A549 (cell line): ENCODE results near the gene C1S. TPM values are rescaled to one million over a fixed set of nuclear protein-coding genes. Genes with fewer than 3 reads are reported as not detected.
A peak's percentile ranks its signal among the peaks of the same experiment; 100 is the strongest.

Source experiments
- ATAC-seq, 2 experiments: fragments of 200-7000 bp in 1 of 2; fragments of >200 bp in 1 of 2; cut with Nextera tagmentation in 1 of 2; cut with Tn5 transposase in 1 of 2; 3 replicates each; pipeline versions ENCODE4 v1.8.0 to v1.9.1; 2018 to 2020; ENCODE audit warnings: mild to moderate bottlenecking in 1 of 2, moderate library complexity in 1 of 2
- CTCF ChIA-PET: fragments of 300-600 bp; sonication (Branson Sonifier 250); formaldehyde crosslinking; extraction: SDS; loops from one replicate; lab custom pipeline; 2021; ENCODE audit warnings: antibody characterized with exemption, inconsistent platforms; lab: Yijun Ruan, JAX
- POLR2A ChIA-PET: fragments of 350-600 bp; formaldehyde crosslinking; extraction: SDS; loops from one replicate; lab custom pipeline; 2021; ENCODE audit warnings: antibody characterized with exemption, inconsistent platforms; lab: Yijun Ruan, JAX
- DNase-seq, 2 experiments: peaks; one replicate each; pipeline versions ENCODE4 v3.0.0 to v3.0.0-alpha.2; 2011 to 2016; ENCODE audit warnings: low read depth in 1 of 2, low spot score in 1 of 2
- FAIRE-seq: peaks from 2 replicates; lab custom pipeline; 2011; peaks lifted over from hg19 to GRCh38; lab: Jason Lieb, UNC
- H3K27ac ChIP-seq, 2 experiments: fragments of >200 bp; sonication (Bioruptor Twin); formaldehyde crosslinking; 3 replicates each; pipeline ENCODE4 v1.5.1; 2016 to 2017
- H3K4me1 ChIP-seq: fragments of >200 bp; sonication (Bioruptor Twin); formaldehyde crosslinking; 3 replicates; pipeline ENCODE4 v1.6.1; 2016
- H3K4me2 ChIP-seq: fragments of >200 bp; sonication (Bioruptor Twin); formaldehyde crosslinking; 3 replicates; pipeline ENCODE4 v1.6.1; 2016
- H3K4me3 ChIP-seq: fragments of >200 bp; sonication (Bioruptor Twin); formaldehyde crosslinking; 3 replicates; pipeline ENCODE4 v1.5.1; 2016
- H3K9me3 ChIP-seq: fragments of >200 bp; sonication (Bioruptor Twin); formaldehyde crosslinking; 3 replicates; pipeline ENCODE4 v1.6.1; 2016
- CBX2 ChIP-seq: fragments of 200-600 bp; sonication (generic); IDR thresholded peaks from 2 replicates; pipeline ENCODE4 v1.6.1; 2016; ENCODE audit warnings: low read depth, mild to moderate bottlenecking, borderline replicate concordance
- CEBPB ChIP-seq, 2 experiments: fragments of >200 bp in 1 of 2; sonication (Bioruptor Twin) in 1 of 2; formaldehyde crosslinking in 1 of 2; IDR thresholded peaks; 2 replicates each; pipeline ENCODE4 v1.6.1; 2012 to 2016
- CHD2 ChIP-seq: fragments of 150-350 bp; IDR thresholded peaks from 2 replicates; pipeline ENCODE4 v1.6.1; 2014; ENCODE audit warnings: low read length; ENCODE audit not compliant: partially characterized antibody
- CHD4 ChIP-seq: fragments of 200-600 bp; sonication (generic); IDR thresholded peaks from 2 replicates; pipeline ENCODE4 v1.6.1; 2016; ENCODE audit warnings: antibody characterized with exemption, mild to moderate bottlenecking, borderline replicate concordance
- CTCF ChIP-seq: fragments of >200 bp; sonication (Bioruptor Twin); formaldehyde crosslinking; IDR thresholded peaks from 3 replicates; pipeline ENCODE4 v1.5.1; 2016
- EHMT2 ChIP-seq: fragments of 200-600 bp; sonication (generic); IDR thresholded peaks from 2 replicates; pipeline ENCODE4 v1.6.1; 2016; ENCODE audit warnings: antibody characterized with exemption, low read depth, mild to moderate bottlenecking, moderate library complexity
- EP300 ChIP-seq, 2 experiments: fragments of >200 bp; sonication (Bioruptor Twin); formaldehyde crosslinking; IDR thresholded peaks; 2 replicates in 1 of 2; 3 replicates in 1 of 2; pipeline ENCODE4 v1.6.1; 2016 to 2017
- FOSL2 ChIP-seq, 2 experiments: fragments of 450-650 bp in 1 of 2; fragments of >200 bp in 1 of 2; sonication (Bioruptor Twin) in 1 of 2; formaldehyde crosslinking; IDR thresholded peaks; 2 replicates each; pipeline versions ENCODE4 v1.5.0 to v1.6.1; 2016 to 2020; ENCODE audit warnings: mild to moderate bottlenecking in 1 of 2, moderate library complexity in 1 of 2
- FOXS1 ChIP-seq: fragments of 250-450 bp; sonication (Bioruptor Pico); IDR thresholded peaks from 2 replicates; pipeline ENCODE4 v1.5.0; 2020; ENCODE audit warnings: mild to moderate bottlenecking, moderate library complexity
- GATA3 ChIP-seq: IDR thresholded peaks from 2 replicates; pipeline ENCODE4 v1.6.1; 2012; ENCODE audit warnings: borderline replicate concordance
- HEYL ChIP-seq: fragments of 250-450 bp; sonication (Bioruptor Pico); IDR thresholded peaks from 2 replicates; pipeline ENCODE4 v1.8.0; 2021; ENCODE audit warnings: mild to moderate bottlenecking, moderate library complexity
- KDM5A ChIP-seq: fragments of 200-600 bp; sonication (generic); IDR thresholded peaks from 2 replicates; pipeline ENCODE4 v1.6.1; 2016; ENCODE audit warnings: antibody characterized with exemption, mild to moderate bottlenecking
- MAX ChIP-seq: IDR thresholded peaks from 2 replicates; pipeline ENCODE4 v1.6.1; 2012
- NPAS2 ChIP-seq: fragments of 250-450 bp; sonication (Bioruptor Pico); IDR thresholded peaks from 2 replicates; pipeline ENCODE4 v1.8.0; 2022; ENCODE audit warnings: mild to moderate bottlenecking, moderate library complexity, borderline replicate concordance
- NR3C1 ChIP-seq: fragments of >200 bp; sonication (Bioruptor Twin); formaldehyde crosslinking; IDR thresholded peaks from 3 replicates; pipeline ENCODE4 v1.6.1; 2017
- POLR2AphosphoS2 ChIP-seq: conservative IDR thresholded peaks from 2 replicates; pipeline ENCODE4 v1.6.1; 2012; ENCODE audit warnings: low read length, improper control_type of control experiment, inconsistent platforms
- RAD21 ChIP-seq, 2 experiments: fragments of >200 bp in 1 of 2; sonication (Bioruptor Twin) in 1 of 2; formaldehyde crosslinking in 1 of 2; IDR thresholded peaks in 1 of 2; conservative IDR thresholded peaks in 1 of 2; 2 replicates in 1 of 2; 3 replicates in 1 of 2; pipeline ENCODE4 v1.6.1; 2012 to 2018; ENCODE audit warnings: inconsistent platforms in 1 of 2
- RARB ChIP-seq: fragments of 250-450 bp; sonication (Bioruptor Pico); IDR thresholded peaks from 2 replicates; pipeline ENCODE4 v1.8.0; 2021; ENCODE audit warnings: mild to moderate bottlenecking, moderate library complexity
- RCOR1 ChIP-seq: fragments of 150-350 bp; IDR thresholded peaks from 2 replicates; pipeline ENCODE4 v1.6.1; 2014; ENCODE audit warnings: antibody characterized with exemption, low read length, low read depth
- RFX5 ChIP-seq: fragments of 450-650 bp; IDR thresholded peaks from 2 replicates; pipeline ENCODE4 v1.7.1; 2014; ENCODE audit warnings: antibody characterized with exemption, mild to moderate bottlenecking, moderate library complexity
- SREBF2 ChIP-seq: fragments of 450-650 bp; IDR thresholded peaks from 2 replicates; pipeline ENCODE4 v1.6.1; 2014; ENCODE audit warnings: mild to moderate bottlenecking, moderate library complexity
- ZC3H11A ChIP-seq: fragments of 450-650 bp; IDR thresholded peaks from 2 replicates; pipeline ENCODE4 v1.6.1; 2014; ENCODE audit warnings: antibody characterized with exemption, mild to moderate bottlenecking
- ZNF302 ChIP-seq: fragments of 250-450 bp; sonication (Bioruptor Pico); IDR thresholded peaks from 2 replicates; pipeline ENCODE4 v1.9.0; 2021; ENCODE audit warnings: inconsistent platforms, mild to moderate bottlenecking, moderate library complexity
- ZSCAN20 ChIP-seq: fragments of 250-450 bp; sonication (Bioruptor Pico); IDR thresholded peaks from 2 replicates; pipeline ENCODE4 v1.8.0; 2022; ENCODE audit warnings: mild to moderate bottlenecking, moderate library complexity
- WGBS: methylation state at CpG from one replicate; pipeline ENCODE4 v1.1.6; 2017; ENCODE audit errors: missing lambda C conversion rate; 5-methylcytosine and 5-hydroxymethylcytosine counted together
- polyA plus RNA-seq, 4 experiments: library from polyadenylated mRNA; depleted of rRNA in 3 of 4; stranded (reverse); fragments of >200 nt; fragmentation: RNase III in 1 of 4; extraction: RNeasy Plus Mini Kit Qiagen cat#74134 plus additional on column Dnase treatment in 1 of 4; gene quantifications; 2 replicates in 3 of 4; 3 replicates in 1 of 4; pipeline ENCODE4 v1.2.3, GENCODE V29; 2011 to 2017
- TF ChIP-seq, protein P1 (sequence below): fragments of 450-650 bp; IDR thresholded peaks from 2 replicates; pipeline ENCODE4 v1.6.1; 2014; ENCODE audit warnings: antibody characterized with exemption
- TF ChIP-seq, protein P2 (sequence below): fragments of 150-350 bp; IDR thresholded peaks from 2 replicates; pipeline ENCODE4 v1.6.1; 2014; ENCODE audit warnings: low read depth, mild to moderate bottlenecking, low read length
- TF ChIP-seq, protein P3 (sequence below): fragments of 250-450 bp; sonication (Bioruptor Pico); IDR thresholded peaks from 2 replicates; pipeline ENCODE4 v1.5.0; 2020; ENCODE audit warnings: low read depth, mild to moderate bottlenecking, moderate library complexity
- TF ChIP-seq, protein P4 (sequence below): IDR thresholded peaks from 2 replicates; pipeline ENCODE4 v1.6.1; 2012

C1S gene
- polyA plus RNA-seq, 2 of the 4 experiments (the other 2 are of a cell fraction), result 65.5 to 107 TPM

DNA sequence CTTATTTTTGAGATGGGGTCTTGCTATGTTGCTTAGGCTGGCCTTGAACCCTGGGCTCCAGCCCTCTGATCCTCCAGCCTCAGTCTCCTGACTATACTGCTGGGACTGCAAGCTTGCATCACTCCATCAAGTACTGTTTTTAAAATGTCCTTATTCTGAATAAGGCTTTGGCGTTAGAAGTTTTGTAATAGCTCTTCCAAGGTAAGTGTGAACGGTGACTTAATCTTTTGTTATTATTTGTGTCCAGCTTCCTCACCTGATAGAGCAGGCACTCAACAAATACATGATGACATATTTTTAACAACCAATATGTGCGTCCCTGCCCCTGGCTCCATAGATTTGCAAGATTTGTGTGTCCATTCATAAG is 47.1 kb downstream of the C1S start:
- H3K4me2 ChIP-seq, result peak overlapping the region; percentile 94
- ATAC-seq (no peak; a peak in 1 of 6 replicates), FAIRE-seq (no peak), DNase-seq (peak in 1 of 2 experiments; percentile 47)
- ChIA-PET CTCF (interaction anchor here (1.0 to 8.4 kb wide), 18 partner anchors 8 to 238 kb away, joined by 3 to 309 read pairs (median 6); partner anchors contain the start of genes C12orf57, C1R, C1S and LPCAT3), POLR2A (interaction anchor here (0.9 to 4.0 kb wide), 8 partner anchors 12 to 163 kb away, joined by 3 to 30 read pairs (median 12); partner anchors contain the start of genes C12orf57, C1S, LPCAT3 and RNU7-1)
- no peak for TF ChIP-seq CEBPB (IDR thresholded peaks at IDR 0.05)
- no peak for TF ChIP-seq NR3C1
- no peak for TF ChIP-seq MAX
- TF ChIP-seq, protein P1, sequence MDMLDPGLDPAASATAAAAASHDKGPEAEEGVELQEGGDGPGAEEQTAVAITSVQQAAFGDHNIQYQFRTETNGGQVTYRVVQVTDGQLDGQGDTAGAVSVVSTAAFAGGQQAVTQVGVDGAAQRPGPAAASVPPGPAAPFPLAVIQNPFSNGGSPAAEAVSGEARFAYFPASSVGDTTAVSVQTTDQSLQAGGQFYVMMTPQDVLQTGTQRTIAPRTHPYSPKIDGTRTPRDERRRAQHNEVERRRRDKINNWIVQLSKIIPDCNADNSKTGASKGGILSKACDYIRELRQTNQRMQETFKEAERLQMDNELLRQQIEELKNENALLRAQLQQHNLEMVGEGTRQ, result no peak
- TF ChIP-seq ZSCAN20, result no peak
- TF ChIP-seq SREBF2, result no peak
- TF ChIP-seq FOSL2 (IDR thresholded peaks at IDR 0.05), result no peak
- no peak for TF ChIP-seq FOSL2 (CRISPR knock-in tag; IDR thresholded peaks at IDR 0.05)
- TF ChIP-seq CBX2, result no peak
- no peak for TF ChIP-seq RAD21 (conservative IDR thresholded peaks at IDR 0.05 in 1 of 2, IDR thresholded peaks at IDR 0.05 in 1 of 2)
- TF ChIP-seq EHMT2, result no peak
- no peak for TF ChIP-seq POLR2AphosphoS2
- no peak for TF ChIP-seq ZC3H11A
- no peak for TF ChIP-seq EP300 (IDR thresholded peaks at IDR 0.05)
- TF ChIP-seq RARB (CRISPR knock-in tag), result no peak
- no peak for TF ChIP-seq GATA3
- TF ChIP-seq, protein P2, sequence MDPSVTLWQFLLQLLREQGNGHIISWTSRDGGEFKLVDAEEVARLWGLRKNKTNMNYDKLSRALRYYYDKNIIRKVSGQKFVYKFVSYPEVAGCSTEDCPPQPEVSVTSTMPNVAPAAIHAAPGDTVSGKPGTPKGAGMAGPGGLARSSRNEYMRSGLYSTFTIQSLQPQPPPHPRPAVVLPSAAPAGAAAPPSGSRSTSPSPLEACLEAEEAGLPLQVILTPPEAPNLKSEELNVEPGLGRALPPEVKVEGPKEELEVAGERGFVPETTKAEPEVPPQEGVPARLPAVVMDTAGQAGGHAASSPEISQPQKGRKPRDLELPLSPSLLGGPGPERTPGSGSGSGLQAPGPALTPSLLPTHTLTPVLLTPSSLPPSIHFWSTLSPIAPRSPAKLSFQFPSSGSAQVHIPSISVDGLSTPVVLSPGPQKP, result no peak
- TF ChIP-seq, protein P3, sequence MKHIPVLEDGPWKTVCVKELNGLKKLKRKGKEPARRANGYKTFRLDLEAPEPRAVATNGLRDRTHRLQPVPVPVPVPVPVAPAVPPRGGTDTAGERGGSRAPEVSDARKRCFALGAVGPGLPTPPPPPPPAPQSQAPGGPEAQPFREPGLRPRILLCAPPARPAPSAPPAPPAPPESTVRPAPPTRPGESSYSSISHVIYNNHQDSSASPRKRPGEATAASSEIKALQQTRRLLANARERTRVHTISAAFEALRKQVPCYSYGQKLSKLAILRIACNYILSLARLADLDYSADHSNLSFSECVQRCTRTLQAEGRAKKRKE, result no peak
- TF ChIP-seq KDM5A, result no peak
- 13% methylated on average over 3 of the region's 3 CpGs for WGBS
- peaks cover 17% of the 10 kb centered on the region for H3K9me3 ChIP-seq
- H3K4me1 ChIP-seq, result peaks cover 25% of the 10 kb centered on the region
- peak overlapping the region; percentile 55 for H3K4me3 ChIP-seq
- peak overlapping the region; percentile 96 to 97 for H3K27ac ChIP-seq

- WGBS, result 2% methylated on average over 23 of the region's 30 CpGs
- DNase-seq (peak; percentile 67 to 90), FAIRE-seq (no peak), ATAC-seq (peak; percentile 96 to 97)
- Histone ChIP-seq H3K9me3 (peaks cover 17% of the 10 kb centered on the region), H3K27ac (peak overlapping the region; percentile 96 to 97), H3K4me3 (peak overlapping the region; percentile 55), H3K4me2 (peak overlapping the region; percentile 94), H3K4me1 (peaks cover 29% of the 10 kb centered on the region)
- ChIA-PET POLR2A (interaction anchor here (0.5 to 4.0 kb wide), 13 partner anchors 11 to 186 kb away, joined by 3 to 30 read pairs (median 4); partner anchors contain the start of genes C12orf57, C1S, LPCAT3 and RNU7-1), CTCF (interaction anchor here (0.8 to 8.4 kb wide), 27 partner anchors 9 to 239 kb away, joined by 3 to 309 read pairs (median 4); partner anchors contain the start of genes C12orf57, C1R, C1S and CLSTN3)
- TF ChIP-seq, protein P4, sequence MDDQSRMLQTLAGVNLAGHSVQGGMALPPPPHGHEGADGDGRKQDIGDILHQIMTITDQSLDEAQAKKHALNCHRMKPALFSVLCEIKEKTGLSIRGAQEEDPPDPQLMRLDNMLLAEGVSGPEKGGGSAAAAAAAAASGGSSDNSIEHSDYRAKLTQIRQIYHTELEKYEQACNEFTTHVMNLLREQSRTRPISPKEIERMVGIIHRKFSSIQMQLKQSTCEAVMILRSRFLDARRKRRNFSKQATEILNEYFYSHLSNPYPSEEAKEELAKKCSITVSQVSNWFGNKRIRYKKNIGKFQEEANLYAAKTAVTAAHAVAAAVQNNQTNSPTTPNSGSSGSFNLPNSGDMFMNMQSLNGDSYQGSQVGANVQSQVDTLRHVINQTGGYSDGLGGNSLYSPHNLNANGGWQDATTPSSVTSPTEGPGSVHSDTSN, result no peak
- TF ChIP-seq CHD4 (no peak), POLR2AphosphoS2 (no peak), KDM5A (no peak), ZNF302 (CRISPR knock-in tag) (no peak), FOXS1 (CRISPR knock-in tag) (no peak), CTCF (no peak), EHMT2 (no peak), CBX2 (no peak), HEYL (CRISPR knock-in tag) (no peak), RCOR1 (no peak), RFX5 (no peak), CHD2 (peak; percentile 79), NPAS2 (no peak)
- TF ChIP-seq, protein P1, result no peak
Observed at GRCh38 chr12:7108003-7108795, 47.7 kb downstream of the C1S start.
